GM19463 (cell line): ENCODE data around the gene RPL21.

ENCODE experiments used
- ATAC-seq: cut with Tn5 transposase; IDR thresholded peaks from one replicate; pipeline ENCODE4 v1.9.1; 2021; ENCODE audit warnings: mild to moderate bottlenecking, moderate library complexity; ENCODE audit not compliant: unreplicated experiment

Gene RPL21

GRCh38 chr13:27257648-27258253 lies 6.4 kb downstream of the RPL21 start:
- no peak for ATAC-seq

- no peak for ATAC-seq
Observed at GRCh38 chr13:27258637-27259386, 7.5 kb downstream of the RPL21 start.

GRCh38 chr13:27259831-27260230 lies 8.5 kb downstream of the RPL21 start:
- no peak for ATAC-seq

GRCh38 chr13:27261396-27261795 lies 10.0 kb downstream of the RPL21 start:
- ATAC-seq = no peak

GRCh38 chr13:27263438-27263837 lies 12.1 kb downstream of the RPL21 start:
- ATAC-seq = no peak

- ATAC-seq = no peak
Observed at GRCh38 chr13:27264181-27264580, 12.8 kb downstream of the RPL21 start.

- ATAC-seq = no peak
Observed at GRCh38 chr13:27264648-27265047, 13.3 kb downstream of the RPL21 start.

GRCh38 chr13:27266917-27267316 lies 15.6 kb downstream of the RPL21 start:
- no peak for ATAC-seq

- no peak for ATAC-seq
Observed at GRCh38 chr13:27267596-27267995, 16.2 kb downstream of the RPL21 start.

GRCh38 chr13:27269114-27269665 lies 17.8 kb downstream of the RPL21 start:
- no peak for ATAC-seq

GRCh38 chr13:27270594-27271520 lies 19.5 kb downstream of the RPL21 start, which contains the start of gene RASL11A:
RASL11A (plus strand) TSS chr13:27270830; CDS start chr13:27270945, 115 bp downstream.
- peak; percentile 88 for ATAC-seq

GRCh38 chr13:27271570-27272096 lies 20.3 kb downstream of the RPL21 start:
- no peak for ATAC-seq

GRCh38 chr13:27273658-27274425 lies 22.5 kb downstream of the RPL21 start:
- ATAC-seq = no peak

- no peak for ATAC-seq
Observed at GRCh38 chr13:27274631-27275030, 23.3 kb downstream of the RPL21 start.

- no peak for ATAC-seq
Observed at GRCh38 chr13:27276188-27276587, 24.8 kb downstream of the RPL21 start.

- no peak for ATAC-seq
Observed at GRCh38 chr13:27279506-27279905, 28.1 kb downstream of the RPL21 start.

GRCh38 chr13:27280009-27280656 lies 28.8 kb downstream of the RPL21 start:
- no peak for ATAC-seq

- ATAC-seq = no peak
Observed at GRCh38 chr13:27280841-27281240, 29.5 kb downstream of the RPL21 start.

- ATAC-seq = no peak
Observed at GRCh38 chr13:27281420-27281819, 30.1 kb downstream of the RPL21 start.
